ENCODE measurements around the gene LTBP1.

LTBP1 gene

DNA sequence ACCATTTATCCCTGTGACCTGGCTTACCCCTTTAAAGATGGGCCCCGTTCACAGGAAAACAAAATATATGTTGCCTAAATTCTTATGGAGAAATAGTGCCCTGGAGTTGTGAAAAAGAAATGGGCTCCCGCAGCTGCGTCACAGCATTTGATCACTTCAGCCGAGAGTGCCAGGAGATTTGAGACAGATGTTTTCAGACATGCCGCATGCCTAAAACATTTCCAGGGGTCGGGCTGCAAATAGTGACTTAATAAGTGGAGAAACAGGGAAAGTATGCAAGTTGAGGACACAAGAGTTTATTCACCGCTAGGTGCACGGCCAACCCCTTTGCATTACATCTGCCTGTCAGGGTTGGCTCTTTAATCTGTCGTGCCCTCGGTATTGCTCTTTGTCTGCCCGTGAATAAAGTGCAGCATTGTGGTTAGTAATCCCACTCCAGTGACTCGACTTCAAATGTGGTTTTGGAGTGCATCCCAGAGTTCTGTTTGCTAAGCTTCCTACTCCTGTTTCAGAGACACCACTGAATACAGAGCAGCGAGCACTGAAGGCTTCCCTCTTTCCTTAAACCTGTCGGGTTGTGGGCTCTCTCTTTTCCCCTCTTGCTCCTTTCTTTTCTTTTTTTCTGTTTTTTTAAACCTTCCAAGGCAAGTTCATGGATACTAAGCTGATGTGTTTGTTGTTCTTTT is 187.5 kb downstream of the LTBP1 start:
- peak; percentile 98 for DNase-seq (ENCODE audit: extremely low read depth, low read depth)
- TF ChIP-seq CTCF (IDR thresholded peaks at IDR 0.05; ENCODE audit: low read depth, low read length): no peak; the same call in 1 of the 2 replicates

GRCh38 chr2:33134791-33135560 is 188.2 kb downstream of the LTBP1 start:
- TF ChIP-seq CTCF (IDR thresholded peaks at IDR 0.05; ENCODE audit: low read depth, low read length): no peak
- DNase-seq (ENCODE audit: extremely low read depth, low read depth): no peak

- no peak for DNase-seq (ENCODE audit: extremely low read depth, low read depth)
- no peak for TF ChIP-seq CTCF (IDR thresholded peaks at IDR 0.05; ENCODE audit: low read depth, low read length)
These were observed 188.9 kb downstream of the LTBP1 start for GRCh38 chr2:33135645-33136044.

DNA sequence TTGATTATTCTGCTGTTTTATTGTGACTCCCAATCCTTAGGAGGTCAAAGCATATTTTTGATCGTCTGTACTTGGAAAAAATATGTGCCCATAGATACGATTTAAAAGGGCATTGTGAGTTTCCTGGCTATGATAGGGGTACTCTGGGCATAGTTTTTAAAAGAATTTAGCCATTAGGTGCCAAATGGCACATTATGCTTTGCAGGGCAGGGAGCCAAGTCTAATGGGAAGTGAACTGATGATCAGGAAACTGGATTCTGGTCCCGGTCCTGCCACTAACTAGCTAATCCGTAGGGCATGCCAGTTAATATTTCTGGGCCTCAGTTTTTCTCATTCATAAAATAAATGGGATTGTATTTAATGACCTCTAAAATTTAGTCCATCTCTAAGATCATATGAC is 189.3 kb downstream of the LTBP1 start:
- no peak for TF ChIP-seq CTCF (IDR thresholded peaks at IDR 0.05; ENCODE audit: low read depth, low read length)
- DNase-seq (ENCODE audit: extremely low read depth, low read depth): no peak

GRCh38 chr2:33136566-33136965 is 189.8 kb downstream of the LTBP1 start:
- TF ChIP-seq CTCF (IDR thresholded peaks at IDR 0.05; ENCODE audit: low read depth, low read length): no peak
- no peak for DNase-seq (ENCODE audit: extremely low read depth, low read depth)

GRCh38 chr2:33137331-33137730 is 190.6 kb downstream of the LTBP1 start:
- no peak for DNase-seq (ENCODE audit: extremely low read depth, low read depth)
- TF ChIP-seq CTCF (IDR thresholded peaks at IDR 0.05; ENCODE audit: low read depth, low read length): no peak

GRCh38 chr2:33139949-33140348 is 193.2 kb downstream of the LTBP1 start:
- no peak for TF ChIP-seq CTCF (IDR thresholded peaks at IDR 0.05; ENCODE audit: low read depth, low read length)
- DNase-seq (ENCODE audit: extremely low read depth, low read depth): no peak
